ENCODE data around the gene PROSER1.

- TF ChIP-seq ATF2 (CRISPR knock-in tag; IDR thresholded peaks at IDR 0.05; ENCODE audit: borderline replicate concordance, low read depth) (no peak), IRF1 (CRISPR knock-in tag; IDR thresholded peaks at IDR 0.05) (no peak), CTCF (IDR thresholded peaks at IDR 0.05) (no peak), SP1 (CRISPR knock-in tag; conservative IDR thresholded peaks at IDR 0.05) (no peak), NFYB (CRISPR knock-in tag; conservative IDR thresholded peaks at IDR 0.05; ENCODE audit: low read depth) (no peak), SOX15 (CRISPR knock-in tag; IDR thresholded peaks at IDR 0.05) (no peak)
Observed at GRCh38 chr13:39072842-39073241, 35.0 kb upstream of the PROSER1 start.
